Loucy (cell line): ENCODE measurements around the gene PITRM1.

Experiments used
- H2AFZ ChIP-seq: fragments of 200-600 bp; sonication (generic); 2 replicates; pipeline ENCODE4 v1.6.0; 2016; ENCODE audit warnings: antibody characterized with exemption, mild to moderate bottlenecking, low read length, moderate library complexity
- H3F3A ChIP-seq: fragments of 200-600 bp; 2 replicates; pipeline ENCODE4 v1.6.0; 2016; ENCODE audit warnings: antibody characterized with exemption, low read depth, mild to moderate bottlenecking
- H3K27me3 ChIP-seq: fragments of 200-600 bp; sonication (generic); 2 replicates; pipeline ENCODE4 v1.6.1; 2014; ENCODE audit warnings: low read length, mild to moderate bottlenecking; ENCODE audit not compliant: insufficient read depth, poor library complexity, severe bottlenecking
- H3K36me3 ChIP-seq: fragments of 200-600 bp; sonication (generic); 2 replicates; pipeline ENCODE4 v1.6.1; 2016; ENCODE audit warnings: low read length; ENCODE audit not compliant: insufficient read depth
- H3K4me1 ChIP-seq: fragments of 200-600 bp; sonication (generic); 2 replicates; pipeline ENCODE4 v1.5.1; 2014; ENCODE audit warnings: low read length, mild to moderate bottlenecking; ENCODE audit not compliant: insufficient read depth, poor library complexity, severe bottlenecking
- H3K4me2 ChIP-seq: fragments of 200-600 bp; sonication (generic); 2 replicates; pipeline ENCODE4 v1.6.0; 2014; ENCODE audit warnings: antibody characterized with exemption, low read length, low read depth, mild to moderate bottlenecking; ENCODE audit not compliant: poor library complexity, severe bottlenecking
- H3K4me3 ChIP-seq: fragments of 200-600 bp; sonication (generic); 2 replicates; pipeline ENCODE4 v1.5.1; 2014; ENCODE audit warnings: low read length, mild to moderate bottlenecking, mixed read lengths; ENCODE audit not compliant: poor library complexity, severe bottlenecking
- H3K79me2 ChIP-seq: fragments of 200-600 bp; sonication (generic); 2 replicates; pipeline ENCODE4 v1.6.1; 2014; ENCODE audit warnings: low read length; ENCODE audit not compliant: insufficient read depth
- H3K9ac ChIP-seq: fragments of 200-600 bp; sonication (generic); 2 replicates; pipeline ENCODE4 v1.6.0; 2014; ENCODE audit warnings: mild to moderate bottlenecking, low read depth, low read length, moderate library complexity; ENCODE audit not compliant: poor library complexity, severe bottlenecking
- H3K9me2 ChIP-seq: fragments of 200-600 bp; sonication (generic); replicated peaks from 2 replicates; pipeline ENCODE4 v1.6.1; 2016; ENCODE audit warnings: low read depth, low read length, mixed read lengths
- H3K9me3 ChIP-seq: fragments of 200-600 bp; sonication (generic); 2 replicates; pipeline ENCODE4 v1.6.1; 2014; ENCODE audit warnings: mild to moderate bottlenecking, antibody characterized with exemption, low read length, low read depth; ENCODE audit not compliant: insufficient read depth
- H4K20me1 ChIP-seq: fragments of 200-600 bp; sonication (generic); 2 replicates; pipeline ENCODE4 v1.6.0; 2014; ENCODE audit warnings: antibody characterized with exemption, low read length, mild to moderate bottlenecking; ENCODE audit not compliant: insufficient read depth, poor library complexity, severe bottlenecking
- EZH2phosphoT487 ChIP-seq: fragments of 200-600 bp; IDR thresholded peaks from 2 replicates; pipeline ENCODE4 v1.6.1; 2018; ENCODE audit warnings: antibody characterized with exemption, mild to moderate bottlenecking, moderate library complexity, borderline replicate concordance
- TF ChIP-seq, protein P1 (sequence below): fragments of 200-600 bp; sonication (generic); conservative IDR thresholded peaks from 2 replicates; pipeline ENCODE4 v1.5.1; 2014; ENCODE audit warnings: mild to moderate bottlenecking, antibody characterized with exemption, low read length

PITRM1 gene

DNA sequence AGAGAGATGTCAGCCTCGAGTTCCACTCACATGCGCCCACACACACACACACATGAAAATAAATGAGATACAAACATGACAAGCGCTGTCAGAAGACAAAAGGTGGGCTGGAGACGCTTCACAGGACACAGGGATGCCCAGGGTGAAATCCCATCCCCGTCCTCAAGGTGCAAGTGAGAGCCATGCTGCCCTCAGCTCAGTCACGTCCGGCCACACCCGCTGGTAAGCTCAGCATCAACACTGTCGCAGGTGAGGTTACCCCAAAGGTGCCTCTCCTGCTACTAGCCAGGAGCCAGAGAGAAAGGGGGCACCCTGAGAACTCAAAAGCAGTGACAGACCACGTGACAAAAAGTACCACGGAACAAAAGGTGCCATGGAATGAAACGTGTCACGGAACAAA is 22.2 kb downstream of the PITRM1 start:
- Histone ChIP-seq H3K9me2 (no peaks in the 10 kb centered on the region), H3K79me2 (no peaks in the 10 kb centered on the region), H3K27me3 (no peaks in the 10 kb centered on the region), H2AFZ (no peak overlapping the region), H3K4me2 (no peak overlapping the region), H3K9ac (no peak overlapping the region), H3K9me3 (no peaks in the 10 kb centered on the region), H3K36me3 (peaks cover 63% of the 10 kb centered on the region; the same call in 1 of the 2 replicates), H3K4me1 (no peaks in the 10 kb centered on the region), H3F3A (no peaks in the 10 kb centered on the region), H4K20me1 (no peaks in the 10 kb centered on the region), H3K4me3 (no peak overlapping the region)
- TF ChIP-seq, protein P1, sequence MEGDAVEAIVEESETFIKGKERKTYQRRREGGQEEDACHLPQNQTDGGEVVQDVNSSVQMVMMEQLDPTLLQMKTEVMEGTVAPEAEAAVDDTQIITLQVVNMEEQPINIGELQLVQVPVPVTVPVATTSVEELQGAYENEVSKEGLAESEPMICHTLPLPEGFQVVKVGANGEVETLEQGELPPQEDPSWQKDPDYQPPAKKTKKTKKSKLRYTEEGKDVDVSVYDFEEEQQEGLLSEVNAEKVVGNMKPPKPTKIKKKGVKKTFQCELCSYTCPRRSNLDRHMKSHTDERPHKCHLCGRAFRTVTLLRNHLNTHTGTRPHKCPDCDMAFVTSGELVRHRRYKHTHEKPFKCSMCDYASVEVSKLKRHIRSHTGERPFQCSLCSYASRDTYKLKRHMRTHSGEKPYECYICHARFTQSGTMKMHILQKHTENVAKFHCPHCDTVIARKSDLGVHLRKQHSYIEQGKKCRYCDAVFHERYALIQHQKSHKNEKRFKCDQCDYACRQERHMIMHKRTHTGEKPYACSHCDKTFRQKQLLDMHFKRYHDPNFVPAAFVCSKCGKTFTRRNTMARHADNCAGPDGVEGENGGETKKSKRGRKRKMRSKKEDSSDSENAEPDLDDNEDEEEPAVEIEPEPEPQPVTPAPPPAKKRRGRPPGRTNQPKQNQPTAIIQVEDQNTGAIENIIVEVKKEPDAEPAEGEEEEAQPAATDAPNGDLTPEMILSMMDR = no peak
- TF ChIP-seq EZH2phosphoT487 = no peak

DNA sequence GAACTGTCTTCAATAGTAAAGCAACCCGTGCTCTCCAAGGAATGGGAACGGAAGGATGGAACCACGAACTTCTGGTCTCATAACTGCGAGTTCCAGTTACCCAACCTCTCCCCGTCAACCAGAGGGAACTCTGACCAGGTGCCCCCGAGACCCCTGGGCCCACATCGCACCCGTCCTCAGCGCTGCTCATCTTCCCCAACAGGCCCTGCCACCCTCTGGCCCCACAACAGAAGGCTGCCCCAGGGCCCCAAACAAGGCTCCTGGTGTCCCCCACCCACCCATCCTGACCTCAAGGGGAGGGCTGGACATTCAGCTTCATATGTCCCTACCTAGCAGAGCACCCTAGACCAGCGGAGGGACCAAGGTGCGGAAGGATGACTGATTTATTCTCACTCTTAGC is 22.7 kb downstream of the PITRM1 start:
- Histone ChIP-seq H3K79me2 (no peaks in the 10 kb centered on the region), H3K4me1 (no peaks in the 10 kb centered on the region), H3K9ac (no peak overlapping the region), H3K27me3 (no peaks in the 10 kb centered on the region), H3K36me3 (peaks cover 63% of the 10 kb centered on the region; the same call in 1 of the 2 replicates), H3K9me2 (no peaks in the 10 kb centered on the region), H3K4me2 (no peak overlapping the region), H3F3A (no peaks in the 10 kb centered on the region), H3K4me3 (no peak overlapping the region), H4K20me1 (no peaks in the 10 kb centered on the region), H3K9me3 (no peaks in the 10 kb centered on the region), H2AFZ (no peak overlapping the region)
- TF ChIP-seq, protein P1 = no peak
- no peak for TF ChIP-seq EZH2phosphoT487

DNA sequence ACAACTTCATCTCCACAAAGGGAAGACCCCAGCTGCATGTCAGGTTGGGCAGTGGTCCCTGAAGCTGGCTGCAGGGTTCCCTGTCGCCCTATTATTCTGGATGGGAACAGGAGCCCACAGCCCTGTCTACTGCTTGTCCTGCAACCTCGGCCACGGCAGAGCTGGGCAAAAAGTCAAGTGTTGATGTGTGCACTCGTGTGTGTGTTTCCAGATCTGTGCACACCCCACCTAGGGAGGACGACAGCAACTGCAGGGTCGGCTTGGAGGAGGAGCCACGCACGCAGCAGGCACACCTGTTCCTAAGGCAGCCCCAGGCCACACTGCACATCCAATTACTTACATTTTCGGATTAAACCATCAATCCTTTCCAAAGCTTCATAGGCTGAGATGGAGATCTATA is 23.6 kb downstream of the PITRM1 start:
- TF ChIP-seq EZH2phosphoT487 = no peak
- TF ChIP-seq, protein P1 = no peak
- H3K4me3 ChIP-seq = no peak overlapping the region
- H3K36me3 ChIP-seq = peaks cover 60% of the 10 kb centered on the region; the same call in 1 of the 2 replicates
- no peak overlapping the region for H3K9ac ChIP-seq
- H3K9me2 ChIP-seq = no peaks in the 10 kb centered on the region
- no peak overlapping the region for H2AFZ ChIP-seq
- no peaks in the 10 kb centered on the region for H4K20me1 ChIP-seq
- H3K9me3 ChIP-seq = no peaks in the 10 kb centered on the region
- H3K4me1 ChIP-seq = no peaks in the 10 kb centered on the region
- no peaks in the 10 kb centered on the region for H3K27me3 ChIP-seq
- no peak overlapping the region for H3K4me2 ChIP-seq
- no peaks in the 10 kb centered on the region for H3K79me2 ChIP-seq
- no peaks in the 10 kb centered on the region for H3F3A ChIP-seq
